DOHH2 (cell line): ENCODE measurements around the gene TRAF3.
A peak's percentile ranks its signal among the peaks of the same experiment; 100 is the strongest.

Source experiments
- H3F3A ChIP-seq: fragments of 200-600 bp; sonication (generic), shearing (Covaris generic); 2 replicates; pipeline ENCODE4 v1.6.0; 2016; ENCODE audit warnings: antibody characterized with exemption, mild to moderate bottlenecking; ENCODE audit not compliant: control insufficient read depth, insufficient read depth
- H3K27ac ChIP-seq: fragments of 200-600 bp; sonication (generic); 2 replicates; pipeline ENCODE4 v1.5.1; 2014; ENCODE audit warnings: low read depth, mild to moderate bottlenecking, low read length, moderate library complexity
- H3K27me3 ChIP-seq: fragments of 200-600 bp; sonication (generic); 2 replicates; pipeline ENCODE4 v1.6.1; 2014; ENCODE audit warnings: mild to moderate bottlenecking, low read length, mixed read lengths; ENCODE audit not compliant: control insufficient read depth
- H3K36me3 ChIP-seq: fragments of 200-600 bp; sonication (generic); 2 replicates; pipeline ENCODE4 v1.6.1; 2014; ENCODE audit warnings: mild to moderate bottlenecking, low read length, moderate library complexity, mixed read lengths; ENCODE audit not compliant: control insufficient read depth
- H3K4me1 ChIP-seq: fragments of 200-600 bp; sonication (generic); 2 replicates; pipeline ENCODE4 v1.6.1; 2014; ENCODE audit warnings: mild to moderate bottlenecking, low read length, mixed read lengths; ENCODE audit not compliant: control insufficient read depth
- H3K4me2 ChIP-seq: fragments of 200-600 bp; sonication (generic); 2 replicates; pipeline ENCODE4 v1.6.0; 2014; ENCODE audit warnings: mild to moderate bottlenecking, low read length, moderate library complexity
- H3K4me3 ChIP-seq: fragments of 200-600 bp; sonication (generic); 2 replicates; pipeline ENCODE4 v1.5.1; 2014; ENCODE audit warnings: mild to moderate bottlenecking, low read length, mixed read lengths
- H3K79me2 ChIP-seq: fragments of 200-600 bp; sonication (generic); 2 replicates; pipeline ENCODE4 v1.6.1; 2014; ENCODE audit warnings: mild to moderate bottlenecking, low read length, mixed read lengths; ENCODE audit not compliant: control insufficient read depth
- H3K9me2 ChIP-seq: fragments of 200-600 bp; sonication (generic); replicated peaks from 2 replicates; pipeline ENCODE4 v1.6.1; 2014; ENCODE audit warnings: mild to moderate bottlenecking, low read length, mixed read lengths; ENCODE audit not compliant: control insufficient read depth
- H3K9me3 ChIP-seq: fragments of 200-600 bp; sonication (generic); 2 replicates; pipeline ENCODE4 v1.6.1; 2014; ENCODE audit warnings: antibody characterized with exemption, low read length, mixed read lengths; ENCODE audit not compliant: control insufficient read depth, insufficient read depth
- H4K20me1 ChIP-seq: fragments of 200-600 bp; sonication (generic); 2 replicates; pipeline ENCODE4 v1.6.0; 2014; ENCODE audit warnings: low read depth, mild to moderate bottlenecking, antibody characterized with exemption, low read length, moderate library complexity; ENCODE audit not compliant: control insufficient read depth, insufficient read depth
- EZH2phosphoT487 ChIP-seq: fragments of 200-600 bp; sonication (generic); IDR thresholded peaks from 2 replicates; pipeline ENCODE4 v1.6.1; 2017; ENCODE audit warnings: borderline replicate concordance, mild to moderate bottlenecking, antibody characterized with exemption, low read length, moderate library complexity, mixed read lengths
- TF ChIP-seq, protein P1 (sequence below): fragments of 200-600 bp; sonication (generic); IDR thresholded peaks from one replicate; pipeline ENCODE4 v1.5.1; 2014; ENCODE audit warnings: antibody characterized with exemption, mild to moderate bottlenecking, low read depth, low read length; ENCODE audit not compliant: poor library complexity, severe bottlenecking

TRAF3 gene

DNA sequence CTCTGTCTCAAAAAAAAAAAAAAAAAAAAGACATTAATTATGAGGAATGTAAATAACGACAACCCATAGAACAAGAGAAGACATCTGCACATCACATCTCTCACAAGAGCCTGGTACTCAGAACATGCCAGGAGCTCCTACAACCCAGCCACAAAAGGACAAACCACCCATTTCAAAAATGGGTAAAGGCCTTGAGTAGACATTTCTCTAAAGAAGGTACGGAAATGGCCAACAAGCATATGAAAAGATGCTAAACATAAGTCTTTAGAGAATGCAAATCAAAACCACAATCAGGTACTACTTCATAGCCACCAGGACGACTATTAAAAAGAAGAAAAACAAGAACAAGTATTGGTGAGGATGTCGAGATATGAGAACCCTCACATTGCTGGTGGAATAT lies 158.5 kb downstream of the TRAF3 start:
- Histone ChIP-seq H3K79me2 (peaks cover 8% of the 10 kb centered on the region), H4K20me1 (no peaks in the 10 kb centered on the region), H3K4me2 (peak overlapping the region; percentile 70), H3K27me3 (no peaks in the 10 kb centered on the region), H3K9me3 (no peaks in the 10 kb centered on the region), H3K4me1 (peaks cover 83% of the 10 kb centered on the region), H3K4me3 (peak overlapping the region; percentile 61), H3K9me2 (no peaks in the 10 kb centered on the region), H3K27ac (peak overlapping the region; percentile 93), H3F3A (peaks cover 31% of the 10 kb centered on the region), H3K36me3 (peaks cover 14% of the 10 kb centered on the region)
- TF ChIP-seq, protein P1, sequence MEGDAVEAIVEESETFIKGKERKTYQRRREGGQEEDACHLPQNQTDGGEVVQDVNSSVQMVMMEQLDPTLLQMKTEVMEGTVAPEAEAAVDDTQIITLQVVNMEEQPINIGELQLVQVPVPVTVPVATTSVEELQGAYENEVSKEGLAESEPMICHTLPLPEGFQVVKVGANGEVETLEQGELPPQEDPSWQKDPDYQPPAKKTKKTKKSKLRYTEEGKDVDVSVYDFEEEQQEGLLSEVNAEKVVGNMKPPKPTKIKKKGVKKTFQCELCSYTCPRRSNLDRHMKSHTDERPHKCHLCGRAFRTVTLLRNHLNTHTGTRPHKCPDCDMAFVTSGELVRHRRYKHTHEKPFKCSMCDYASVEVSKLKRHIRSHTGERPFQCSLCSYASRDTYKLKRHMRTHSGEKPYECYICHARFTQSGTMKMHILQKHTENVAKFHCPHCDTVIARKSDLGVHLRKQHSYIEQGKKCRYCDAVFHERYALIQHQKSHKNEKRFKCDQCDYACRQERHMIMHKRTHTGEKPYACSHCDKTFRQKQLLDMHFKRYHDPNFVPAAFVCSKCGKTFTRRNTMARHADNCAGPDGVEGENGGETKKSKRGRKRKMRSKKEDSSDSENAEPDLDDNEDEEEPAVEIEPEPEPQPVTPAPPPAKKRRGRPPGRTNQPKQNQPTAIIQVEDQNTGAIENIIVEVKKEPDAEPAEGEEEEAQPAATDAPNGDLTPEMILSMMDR: no peak
- TF ChIP-seq EZH2phosphoT487: no peak

DNA sequence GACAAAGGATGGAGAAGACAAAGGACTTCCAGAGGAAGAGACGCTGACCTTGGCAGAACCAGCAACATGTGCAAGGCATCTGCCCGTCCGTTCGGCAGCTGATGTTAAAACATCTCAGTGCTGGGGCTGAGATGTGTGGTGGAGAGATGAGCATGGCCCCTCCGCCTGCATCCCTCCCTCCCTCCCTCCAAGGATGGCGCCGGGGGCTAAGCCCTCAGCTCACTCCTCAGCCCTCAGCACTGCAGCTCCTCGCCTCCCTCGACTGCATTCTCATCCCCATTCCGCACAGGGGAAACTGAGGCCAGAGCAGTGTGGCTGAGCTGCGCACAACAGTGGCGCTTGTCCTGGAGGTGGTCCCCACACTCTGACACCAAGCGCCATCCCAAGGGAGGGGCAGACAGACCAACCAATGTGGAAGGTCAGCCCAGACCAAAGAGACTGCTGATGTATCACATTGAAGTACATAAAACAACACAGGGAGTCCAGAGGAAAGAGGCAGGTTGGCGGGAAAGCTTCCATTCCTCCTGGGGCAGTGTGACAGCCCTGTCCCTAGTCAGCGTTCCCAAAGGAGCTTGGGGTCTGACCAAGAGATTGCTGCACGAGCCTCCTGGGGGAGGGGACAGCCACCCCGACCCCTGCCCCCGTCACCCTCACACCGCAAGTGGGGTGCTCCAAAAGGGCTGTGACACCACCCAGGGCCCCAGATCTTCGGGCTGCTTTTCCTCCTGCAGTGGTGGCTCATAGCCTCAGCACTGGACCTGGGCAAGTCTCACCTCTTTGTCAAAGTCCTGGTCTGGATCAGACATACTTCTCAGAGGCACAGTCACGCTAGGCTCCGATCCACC lies 160.3 kb downstream of the TRAF3 start:
- no peak overlapping the region for H3K4me3 ChIP-seq
- peaks cover 36% of the 10 kb centered on the region for H3F3A ChIP-seq
- no peaks in the 10 kb centered on the region for H3K9me3 ChIP-seq
- peak overlapping the region; percentile 93 for H3K27ac ChIP-seq
- H3K27me3 ChIP-seq: no peaks in the 10 kb centered on the region
- peaks cover 4% of the 10 kb centered on the region for H3K36me3 ChIP-seq
- no peak for TF ChIP-seq EZH2phosphoT487
- TF ChIP-seq, protein P1: no peak
- no peaks in the 10 kb centered on the region for H4K20me1 ChIP-seq
- peak overlapping the region; percentile 15; the same call in 1 of the 2 replicates for H3K4me2 ChIP-seq
- H3K4me1 ChIP-seq: peaks cover 83% of the 10 kb centered on the region
- no peaks in the 10 kb centered on the region for H3K79me2 ChIP-seq
- H3K9me2 ChIP-seq: no peaks in the 10 kb centered on the region

DNA sequence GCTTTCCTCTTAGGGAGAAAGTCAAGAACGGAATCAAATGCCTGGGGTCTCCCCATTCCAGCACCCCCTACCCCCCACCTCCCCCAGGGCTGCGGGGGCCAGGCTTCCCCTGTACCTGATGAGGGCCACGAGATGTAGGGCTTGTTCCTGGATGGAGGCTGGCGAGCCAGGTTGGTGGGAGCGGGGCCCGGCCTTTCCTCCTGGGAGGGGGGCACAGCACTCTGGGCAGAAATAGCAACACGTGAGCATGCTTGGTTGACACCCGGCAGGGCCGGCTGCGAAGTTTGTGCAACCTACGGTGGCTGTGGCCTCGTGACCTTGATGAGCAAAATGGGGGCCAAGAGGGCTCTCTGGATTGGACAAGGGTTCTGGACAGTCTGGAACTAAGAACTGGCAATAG lies 160.9 kb downstream of the TRAF3 start:
- H3K9me3 ChIP-seq: no peaks in the 10 kb centered on the region
- peaks cover 81% of the 10 kb centered on the region for H3K4me1 ChIP-seq
- no peak overlapping the region for H3K4me3 ChIP-seq
- H3K79me2 ChIP-seq: no peaks in the 10 kb centered on the region
- H3K27ac ChIP-seq: no peak overlapping the region
- no peaks in the 10 kb centered on the region for H3K9me2 ChIP-seq
- TF ChIP-seq EZH2phosphoT487: no peak
- TF ChIP-seq, protein P1: no peak
- no peaks in the 10 kb centered on the region for H4K20me1 ChIP-seq
- H3F3A ChIP-seq: peaks cover 33% of the 10 kb centered on the region
- no peaks in the 10 kb centered on the region for H3K27me3 ChIP-seq
- no peak overlapping the region for H3K4me2 ChIP-seq
- peaks cover under 1% of the 10 kb centered on the region for H3K36me3 ChIP-seq
